ENCODE measurements around the gene GCDH.
A peak's percentile ranks its signal among the peaks of the same experiment; 100 is the strongest.
"Not testable (repeated sequence)": the region's sequence is repeated elsewhere in the genome, so short reads cannot be mapped to it uniquely, and the experiment has no call there.

Gene GCDH

GRCh38 chr19:12907166-12907565 lies 16.2 kb downstream of the GCDH start:
- DNase-seq (ENCODE audit: low read depth) = no peak

DNA sequence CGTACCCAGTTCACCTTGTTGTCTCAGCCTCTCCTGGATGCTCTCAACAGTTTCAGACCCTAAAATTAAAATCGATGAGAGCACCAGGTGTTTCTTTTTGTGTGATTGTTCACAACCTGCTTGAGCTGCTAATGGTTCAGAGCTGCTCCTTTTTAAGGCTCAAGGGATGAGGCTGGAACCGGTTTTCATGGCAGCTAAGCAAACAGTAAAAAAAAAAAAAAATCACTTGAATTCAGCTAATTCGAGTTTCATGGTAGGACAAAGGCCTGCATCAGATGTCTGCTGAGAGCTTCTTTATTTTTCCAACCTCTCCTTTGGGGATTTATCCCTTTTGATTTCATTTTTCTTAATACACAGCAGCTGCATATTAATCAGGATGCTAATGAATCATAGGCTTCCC lies 21.6 kb downstream of the GCDH start:
- DNase-seq (ENCODE audit: low read depth) = no peak

DNA sequence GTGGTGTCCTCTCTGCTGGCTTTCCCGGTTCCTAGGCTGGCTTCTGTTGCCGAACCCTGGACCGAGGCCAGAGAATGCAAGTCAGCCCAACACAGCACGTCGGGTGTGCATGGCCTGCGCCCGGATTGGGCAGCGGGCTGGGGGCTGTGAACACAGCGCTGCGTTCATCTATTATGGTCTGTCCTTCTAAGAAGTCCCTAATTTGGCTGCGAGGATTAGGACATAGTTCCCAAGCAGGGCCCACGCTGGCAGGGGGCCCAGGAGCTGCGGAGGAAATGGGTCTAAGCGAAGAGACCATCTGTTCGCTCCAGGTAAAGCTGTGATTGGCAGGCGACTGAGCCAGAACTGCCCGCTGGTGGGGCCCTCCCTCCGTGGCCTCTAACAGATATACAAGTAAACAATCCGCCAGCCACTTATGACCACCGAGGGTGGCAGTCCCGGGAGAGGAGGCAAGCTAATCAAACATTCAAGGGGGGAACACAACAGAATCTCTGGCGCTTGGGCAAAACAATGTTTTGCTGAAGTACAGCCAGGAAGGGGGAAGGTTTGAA lies 22.1 kb downstream of the GCDH start:
- DNase-seq (ENCODE audit: low read depth) = no peak

- no peak for DNase-seq (ENCODE audit: low read depth)
Measured at GRCh38 chr19:12913851-12914690, 23.1 kb downstream of the GCDH start.

DNA sequence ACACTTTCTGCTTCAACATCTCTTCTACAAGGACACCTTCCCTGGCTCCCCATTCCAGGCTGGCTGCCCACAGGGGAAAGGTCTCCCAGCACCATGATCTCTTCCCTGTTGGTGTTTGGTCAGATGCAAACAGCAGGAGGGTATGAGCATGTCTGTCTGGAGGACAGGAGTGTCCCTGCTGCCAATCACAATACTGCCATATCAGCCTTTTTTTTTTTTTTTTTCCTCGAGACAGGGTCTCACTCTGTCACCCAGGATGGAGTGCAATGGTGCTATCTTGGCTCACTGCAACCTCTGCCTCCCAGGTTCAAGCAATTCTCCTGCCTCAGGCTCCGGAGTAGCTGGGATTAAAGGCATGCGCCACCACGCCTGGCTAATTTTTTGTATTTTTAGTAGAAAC lies 24.9 kb downstream of the GCDH start:
- DNase-seq (ENCODE audit: low read depth) = not testable (repeated sequence)

DNA sequence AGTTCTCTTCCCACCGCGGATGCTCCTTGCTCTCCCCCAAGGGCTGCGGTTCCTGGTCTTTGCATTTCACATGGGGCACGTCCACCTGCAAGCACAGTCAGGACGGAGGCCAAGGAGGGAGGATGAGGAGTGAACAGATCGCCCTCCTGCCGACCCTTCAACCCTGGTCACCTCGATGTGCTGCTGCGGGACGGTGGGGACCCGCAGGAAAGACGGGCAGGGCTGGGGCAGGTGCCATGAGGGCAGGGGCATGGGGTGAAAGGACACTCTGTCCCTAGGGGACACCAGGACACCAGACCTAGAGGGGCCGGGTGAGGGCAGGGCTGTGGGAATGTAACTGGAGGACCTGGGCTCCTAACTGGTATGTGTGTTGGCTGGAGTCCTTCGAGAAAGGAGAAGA lies 27.3 kb downstream of the GCDH start:
- DNase-seq (ENCODE audit: low read depth) = no peak

- DNase-seq (ENCODE audit: low read depth) = no peak
Measured at GRCh38 chr19:12921047-12921446, 30.1 kb downstream of the GCDH start.

GRCh38 chr19:12922959-12923358 lies 32.0 kb downstream of the GCDH start:
- DNase-seq (ENCODE audit: low read depth) = no peak

DNA sequence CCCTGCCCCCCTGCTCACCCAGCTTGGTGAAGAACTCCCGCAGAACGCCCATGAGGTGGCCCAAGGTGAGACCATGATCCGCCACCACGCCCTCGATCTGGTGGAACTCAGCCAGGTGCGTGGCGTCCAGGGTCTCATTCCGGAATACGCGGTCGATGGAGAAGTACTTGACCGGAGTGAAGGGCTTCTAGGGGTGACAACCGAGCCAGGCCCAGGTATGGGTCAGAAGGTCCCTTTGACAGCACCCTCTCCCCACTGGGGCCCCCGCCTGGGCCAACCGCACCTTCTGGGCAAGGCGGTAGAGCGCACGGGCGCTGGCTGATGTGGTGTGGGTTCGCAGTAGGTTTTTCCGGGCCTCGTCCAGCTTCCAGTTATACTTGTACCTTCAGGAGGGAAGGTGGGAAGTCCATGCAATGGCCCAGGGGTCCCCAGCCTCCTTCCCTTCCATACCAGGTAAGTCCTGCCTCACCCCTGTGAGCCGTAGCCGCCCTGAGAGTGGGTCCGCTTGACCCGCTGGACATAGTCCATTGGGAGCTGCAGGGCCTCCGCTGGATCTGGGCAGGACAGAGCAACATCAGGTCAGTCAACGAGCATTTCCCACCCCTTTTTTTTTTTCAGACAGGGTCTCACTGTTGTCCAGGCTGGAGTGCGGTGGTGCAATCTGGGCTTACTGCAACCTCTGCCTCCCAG lies 33.8 kb downstream of the GCDH start:
- no peak for DNase-seq (ENCODE audit: low read depth)

DNA sequence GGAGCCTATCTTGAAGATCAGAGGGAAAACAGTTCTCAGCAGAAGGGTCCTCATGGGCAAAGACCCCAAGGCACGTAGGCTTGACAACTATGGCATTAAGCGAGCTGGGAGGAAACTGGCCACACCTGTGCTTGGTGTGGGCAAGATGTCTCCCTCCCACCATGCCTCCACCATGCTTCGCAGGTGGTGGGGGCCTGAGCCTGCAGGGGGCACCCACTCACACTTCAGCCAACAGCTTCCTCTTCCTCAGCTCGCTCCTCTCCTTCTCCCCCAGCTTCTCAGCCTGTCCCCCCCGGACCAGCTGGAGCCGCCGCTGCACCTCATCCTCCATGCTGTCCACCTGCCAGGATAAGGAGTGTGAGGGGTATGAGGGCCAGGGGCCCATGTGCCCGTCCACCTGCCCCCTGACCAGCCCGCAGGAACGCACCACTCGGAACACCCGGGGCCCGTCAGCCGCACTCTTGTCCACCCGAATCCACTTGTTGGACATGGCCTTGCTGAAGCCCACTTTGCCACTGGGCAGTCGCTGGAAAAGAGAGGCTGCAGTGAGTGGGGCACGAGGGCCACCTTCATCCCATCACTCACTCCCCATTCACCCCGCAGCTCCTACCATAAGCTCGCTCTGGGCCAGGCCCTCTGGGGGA lies 39.2 kb downstream of the GCDH start:
- DNase-seq (ENCODE audit: low read depth) = no peak

- DNase-seq (ENCODE audit: low read depth) = no peak
Measured at GRCh38 chr19:12932392-12933286, 41.7 kb downstream of the GCDH start.

DNA sequence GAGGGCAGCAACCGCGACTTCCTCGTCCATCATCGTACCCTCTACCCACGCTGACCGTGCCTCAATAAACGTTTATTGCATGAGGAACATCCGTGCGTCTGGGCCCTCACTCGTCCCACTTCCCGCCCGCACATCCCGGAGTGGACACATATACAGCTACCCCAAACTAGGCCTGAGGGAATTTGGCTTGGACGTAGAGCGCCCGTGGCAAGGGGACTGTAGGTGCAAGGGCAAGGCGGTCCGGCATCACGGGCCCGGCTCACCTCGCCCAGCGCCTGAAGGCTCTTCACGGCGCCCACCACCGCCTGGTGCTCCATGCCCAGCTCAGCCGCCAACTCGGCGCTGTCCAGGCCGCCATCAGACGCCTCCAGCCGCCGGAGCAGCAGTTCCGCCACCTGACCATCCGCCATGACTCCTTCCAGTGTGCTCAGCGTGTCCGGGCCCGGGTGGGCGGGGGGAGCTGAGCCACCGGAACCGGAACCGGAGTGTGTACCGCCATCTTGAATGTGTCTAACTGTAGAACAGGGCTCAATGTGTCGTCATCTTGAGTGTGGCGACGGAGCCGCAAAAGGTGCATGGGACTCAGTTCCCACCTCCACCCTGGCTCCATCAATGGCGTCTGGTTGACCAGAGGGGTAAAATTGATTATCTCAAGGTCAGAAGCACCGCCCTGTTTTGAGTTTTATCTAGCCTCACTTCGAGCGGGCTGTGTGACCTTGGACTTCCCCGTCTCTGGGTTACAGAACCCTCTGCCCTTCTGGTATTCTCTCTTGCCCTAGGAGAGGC lies 42.5 kb downstream of the GCDH start, which contains the start of gene FARSA:
Gene FARSA (minus strand): TSS at position 425 of the 786 bp plus-strand sequence. CDS start 15 bp downstream, at position 410.
- peak; percentile 86 for DNase-seq (ENCODE audit: low read depth)

DNA sequence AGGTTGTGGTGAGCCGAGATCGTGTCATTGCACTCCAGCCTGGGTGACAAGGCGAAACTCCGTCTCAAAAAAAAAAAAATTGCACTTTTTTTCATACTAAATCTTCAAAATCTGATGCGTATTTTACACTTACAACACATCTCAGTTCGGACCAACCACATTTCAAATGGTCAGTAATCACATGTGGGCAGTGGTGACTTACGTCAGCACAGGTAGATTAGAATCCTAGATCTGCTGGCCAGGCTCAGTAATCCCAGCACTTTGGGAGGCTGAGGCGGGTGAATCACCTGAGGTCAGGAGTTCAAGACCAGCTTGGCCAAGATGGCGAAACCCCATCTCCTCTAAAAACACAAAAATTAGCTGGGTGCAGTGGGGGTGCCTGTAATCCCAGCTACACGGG lies 44.1 kb downstream of the GCDH start:
- no peak for DNase-seq (ENCODE audit: low read depth)

DNA sequence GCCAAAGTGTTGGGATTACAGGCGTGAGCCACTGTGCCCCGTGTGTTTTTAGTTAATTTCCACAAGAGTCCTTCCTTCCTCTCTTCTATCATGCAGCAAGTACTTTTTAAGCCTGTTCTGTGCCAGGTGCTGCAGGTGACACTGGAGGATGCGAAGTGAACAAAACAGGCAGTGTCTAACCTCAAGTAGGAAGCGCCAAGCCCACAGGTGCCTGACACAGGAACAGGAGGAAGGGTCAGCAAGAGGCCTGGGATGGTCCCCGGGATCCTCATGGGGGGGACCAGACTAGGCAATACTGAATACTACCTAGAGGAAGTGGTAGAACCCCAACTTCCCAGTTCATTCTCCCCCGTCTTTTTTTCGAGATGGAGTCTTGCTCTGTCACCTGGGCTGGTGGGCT lies 45.6 kb downstream of the GCDH start:
- DNase-seq (ENCODE audit: low read depth) = no peak

GRCh38 chr19:12937093-12937926 lies 46.4 kb downstream of the GCDH start:
- DNase-seq (ENCODE audit: low read depth) = no peak

GRCh38 chr19:12937927-12938778 lies 47.2 kb downstream of the GCDH start, which contains the start of gene CALR:
Gene CALR, plus strand, starts transcription at chr19:12938609. Its CDS starts 71 bp downstream, at chr19:12938680.
- DNase-seq (ENCODE audit: low read depth) = peak; percentile 98

GRCh38 chr19:12938779-12939601 lies 48.0 kb downstream of the GCDH start:
- no peak for DNase-seq (ENCODE audit: low read depth)

DNA sequence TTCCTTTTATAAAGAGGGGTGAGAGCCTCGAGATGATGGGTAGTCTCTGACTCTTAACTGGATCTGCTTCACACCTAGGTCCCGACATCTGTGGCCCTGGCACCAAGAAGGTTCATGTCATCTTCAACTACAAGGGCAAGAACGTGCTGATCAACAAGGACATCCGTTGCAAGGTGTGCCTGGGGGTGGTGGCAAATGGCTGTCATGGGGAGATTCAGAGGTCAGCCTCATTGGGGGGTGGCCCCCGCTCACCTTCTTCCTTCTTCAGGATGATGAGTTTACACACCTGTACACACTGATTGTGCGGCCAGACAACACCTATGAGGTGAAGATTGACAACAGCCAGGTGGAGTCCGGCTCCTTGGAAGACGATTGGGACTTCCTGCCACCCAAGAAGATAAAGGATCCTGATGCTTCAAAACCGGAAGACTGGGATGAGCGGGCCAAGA lies 49.0 kb downstream of the GCDH start:
- DNase-seq (ENCODE audit: low read depth) = no peak

All from activated T-helper 9 cell treated with anti-CD3 and anti-CD28 coated beads, Interleukin-2, amount 50 U/mL, for 16 hours (primary cell).